Stomach smooth muscle (tissue), 2 donors: ENCODE data around the gene EMD.

Experiments
- H3K27ac ChIP-seq: one replicate; pipeline ENCODE4 v1.7.0; 2013; ENCODE audit warnings: mild to moderate bottlenecking, low read length, inconsistent platforms
- H3K27me3 ChIP-seq, 2 donors: one replicate each; pipeline ENCODE4 v1.7.0; 2013; ENCODE audit warnings: low read length in 2 of 2; ENCODE audit not compliant: insufficient read depth in 2 of 2, control insufficient read depth in 1 of 2
- H3K36me3 ChIP-seq, 2 donors: one replicate each; pipeline ENCODE4 v1.7.0; 2013; ENCODE audit warnings: low read length in 2 of 2; ENCODE audit not compliant: control insufficient read depth in 2 of 2, insufficient read depth in 2 of 2
- H3K4me1 ChIP-seq: one replicate; pipeline ENCODE4 v1.7.0; 2013; ENCODE audit warnings: low read length; ENCODE audit not compliant: control insufficient read depth, insufficient read depth
- H3K4me3 ChIP-seq, 2 donors: one replicate each; pipeline ENCODE4 v1.7.0; 2013; ENCODE audit warnings: low read length in 2 of 2
- H3K9ac ChIP-seq, 2 donors: one replicate each; pipeline ENCODE4 v1.7.0; 2013; ENCODE audit warnings: low read length in 2 of 2, mild to moderate bottlenecking in 1 of 2
- H3K9me3 ChIP-seq, 2 donors: one replicate each; pipeline ENCODE4 v1.7.0; 2013; ENCODE audit warnings: low read length in 2 of 2; ENCODE audit not compliant: control insufficient read depth in 2 of 2
- donor health status: healthy.
- donor health status: Pancreatic carcinoma.

EMD gene

GRCh38 chrX:154372612-154373022, 6.5 kb upstream of the EMD start:
- H3K27ac ChIP-seq, result peak overlapping the region; percentile 99
- H3K9me3 ChIP-seq, result no peaks in the 10 kb centered on the region
- H3K27me3 ChIP-seq, result peaks cover 0 to 10% of the 10 kb centered on the region in 2 donors
- peaks cover 6 to 24% of the 10 kb centered on the region in 2 donors for H3K36me3 ChIP-seq
- peak overlapping the region; percentile 88 to 89 for H3K4me3 ChIP-seq
- peak overlapping the region; percentile 99 for H3K9ac ChIP-seq
- H3K4me1 ChIP-seq, result peaks cover 31% of the 10 kb centered on the region

- Histone ChIP-seq H3K9ac (peak overlapping the region; percentile 99), H3K4me3 (peak overlapping the region; percentile 88 to 89), H3K27ac (peak overlapping the region; percentile 99)
These were observed 5.5 kb upstream of the EMD start for GRCh38 chrX:154373340-154374306.

GRCh38 chrX:154374313-154375155, 4.6 kb upstream of the EMD start, which contains the start of gene FLNA:
FLNA (minus strand) TSS chrX:154374634; CDS start chrX:154371245, 3,389 bp downstream.
- Histone ChIP-seq H3K27me3 (peaks cover 0 to 10% of the 10 kb centered on the region in 2 donors), H3K27ac (peak within 1 kb of the TSS; percentile 99), H3K4me1 (peaks cover 25% of the 10 kb centered on the region), H3K4me3 (peak within 1 kb of the TSS; percentile 88 to 89), H3K36me3 (peaks cover 4 to 16% of the 10 kb centered on the region in 2 donors), H3K9me3 (no peaks in the 10 kb centered on the region), H3K9ac (peak within 1 kb of the TSS; percentile 99)

More at GRCh38 chrX:154373340-154374306, 5.5 kb upstream of the EMD start:
- peaks cover 30% of the 10 kb centered on the region for H3K4me1 ChIP-seq
- no peaks in the 10 kb centered on the region for H3K9me3 ChIP-seq
- H3K27me3 ChIP-seq, result peaks cover 0 to 10% of the 10 kb centered on the region in 2 donors
- H3K36me3 ChIP-seq, result peaks cover 4 to 16% of the 10 kb centered on the region in 2 donors

GRCh38 chrX:154375156-154375504, 4.0 kb upstream of the EMD start:
- H3K4me3 ChIP-seq, result peak overlapping the region; percentile 25 to 63
- peaks cover 2 to 13% of the 10 kb centered on the region in 2 donors for H3K36me3 ChIP-seq
- H3K27ac ChIP-seq, result peak overlapping the region; percentile 97
- no peaks in the 10 kb centered on the region for H3K9me3 ChIP-seq
- peaks cover 28% of the 10 kb centered on the region for H3K4me1 ChIP-seq
- peaks cover 0 to 9% of the 10 kb centered on the region in 2 donors for H3K27me3 ChIP-seq
- peak overlapping the region; percentile 85 to 87 for H3K9ac ChIP-seq

GRCh38 chrX:154376774-154377173, 2.3 kb upstream of the EMD start:
- Histone ChIP-seq H3K36me3 (peaks cover 2 to 11% of the 10 kb centered on the region in 2 donors), H3K27ac (peak overlapping the region; percentile 97), H3K9ac (peak overlapping the region; percentile 78), H3K27me3 (peaks cover 0 to 8% of the 10 kb centered on the region in 2 donors), H3K9me3 (no peaks in the 10 kb centered on the region), H3K4me3 (peak overlapping the region in 1 of 2 donors; percentile 35), H3K4me1 (peaks cover 39% of the 10 kb centered on the region)

- H3K9me3 ChIP-seq, result no peaks in the 10 kb centered on the region
- peak overlapping the region; percentile 97 for H3K27ac ChIP-seq
- peak overlapping the region; percentile 78 for H3K9ac ChIP-seq
- peaks cover 0 to 6% of the 10 kb centered on the region in 2 donors for H3K27me3 ChIP-seq
- H3K4me1 ChIP-seq, result peaks cover 42% of the 10 kb centered on the region
- H3K36me3 ChIP-seq, result no peaks in the 10 kb centered on the region
- peak overlapping the region; percentile 25 to 65 for H3K4me3 ChIP-seq
These were observed 866 bp upstream of the EMD start for GRCh38 chrX:154378059-154378798.

- Histone ChIP-seq H3K9me3 (no peaks in the 10 kb centered on the region), H3K4me1 (peaks cover 49% of the 10 kb centered on the region)
These were observed 465 bp downstream of the EMD start for GRCh38 chrX:154379569-154379951.

GRCh38 chrX:154380153-154380552, 1.1 kb downstream of the EMD start:
- Histone ChIP-seq H3K4me1 (peaks cover 46% of the 10 kb centered on the region), H3K27ac (peak overlapping the region; percentile 98), H3K4me3 (peak overlapping the region; percentile 71 to 76), H3K27me3 (peaks cover 0 to 14% of the 10 kb centered on the region in 2 donors), H3K36me3 (no peaks in the 10 kb centered on the region), H3K9me3 (no peaks in the 10 kb centered on the region), H3K9ac (peak overlapping the region; percentile 93 to 96)

More at GRCh38 chrX:154379569-154379951, 465 bp downstream of the EMD start:
- Histone ChIP-seq H3K9ac (peak overlapping the region; percentile 93 to 96), H3K36me3 (no peaks in the 10 kb centered on the region), H3K27ac (peak overlapping the region; percentile 98), H3K27me3 (peaks cover 0 to 13% of the 10 kb centered on the region in 2 donors), H3K4me3 (peak overlapping the region; percentile 71 to 76)

GRCh38 chrX:154380787-154381186, 1.7 kb downstream of the EMD start:
- peak overlapping the region; percentile 71 to 76 for H3K4me3 ChIP-seq
- peaks cover 0 to 14% of the 10 kb centered on the region in 2 donors for H3K27me3 ChIP-seq
- no peaks in the 10 kb centered on the region for H3K9me3 ChIP-seq
- H3K27ac ChIP-seq, result peak overlapping the region; percentile 98
- H3K9ac ChIP-seq, result peak overlapping the region; percentile 93 to 96
- H3K36me3 ChIP-seq, result no peaks in the 10 kb centered on the region
- peaks cover 46% of the 10 kb centered on the region for H3K4me1 ChIP-seq

GRCh38 chrX:154381271-154381670, 2.2 kb downstream of the EMD start:
- Histone ChIP-seq H3K9ac (no peak overlapping the region), H3K27me3 (peaks cover 0 to 14% of the 10 kb centered on the region in 2 donors), H3K36me3 (no peaks in the 10 kb centered on the region), H3K27ac (no peak overlapping the region), H3K9me3 (no peaks in the 10 kb centered on the region), H3K4me1 (peaks cover 45% of the 10 kb centered on the region), H3K4me3 (no peak overlapping the region)
